ENCODE results near the gene OR52W1.

The OR52W1 gene

DNA sequence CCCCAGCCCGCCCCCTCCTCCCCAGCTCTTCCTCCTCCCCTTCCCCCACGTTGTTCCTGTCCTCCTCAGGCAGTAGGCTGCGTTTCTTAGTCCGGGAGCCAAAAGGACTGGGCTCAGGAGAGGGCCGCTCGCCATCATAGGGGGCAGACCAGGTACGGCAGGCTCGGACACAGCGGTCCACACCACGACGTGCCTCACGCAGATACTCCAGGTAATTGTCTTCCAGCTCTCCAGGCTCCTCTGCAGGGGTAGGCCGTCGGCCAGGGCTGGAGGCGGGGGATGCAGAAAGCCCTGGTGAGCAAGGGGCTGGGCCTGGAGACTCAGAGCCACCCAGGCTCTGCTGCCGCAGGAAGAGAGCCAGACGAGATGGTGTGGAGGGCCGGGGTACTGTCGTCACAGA, 18.7 kb downstream of the OR52W1 start:
- TF ChIP-seq, protein P1, sequence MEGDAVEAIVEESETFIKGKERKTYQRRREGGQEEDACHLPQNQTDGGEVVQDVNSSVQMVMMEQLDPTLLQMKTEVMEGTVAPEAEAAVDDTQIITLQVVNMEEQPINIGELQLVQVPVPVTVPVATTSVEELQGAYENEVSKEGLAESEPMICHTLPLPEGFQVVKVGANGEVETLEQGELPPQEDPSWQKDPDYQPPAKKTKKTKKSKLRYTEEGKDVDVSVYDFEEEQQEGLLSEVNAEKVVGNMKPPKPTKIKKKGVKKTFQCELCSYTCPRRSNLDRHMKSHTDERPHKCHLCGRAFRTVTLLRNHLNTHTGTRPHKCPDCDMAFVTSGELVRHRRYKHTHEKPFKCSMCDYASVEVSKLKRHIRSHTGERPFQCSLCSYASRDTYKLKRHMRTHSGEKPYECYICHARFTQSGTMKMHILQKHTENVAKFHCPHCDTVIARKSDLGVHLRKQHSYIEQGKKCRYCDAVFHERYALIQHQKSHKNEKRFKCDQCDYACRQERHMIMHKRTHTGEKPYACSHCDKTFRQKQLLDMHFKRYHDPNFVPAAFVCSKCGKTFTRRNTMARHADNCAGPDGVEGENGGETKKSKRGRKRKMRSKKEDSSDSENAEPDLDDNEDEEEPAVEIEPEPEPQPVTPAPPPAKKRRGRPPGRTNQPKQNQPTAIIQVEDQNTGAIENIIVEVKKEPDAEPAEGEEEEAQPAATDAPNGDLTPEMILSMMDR (conservative IDR thresholded peaks at IDR 0.05): no peak
- TF ChIP-seq ZFX (IDR thresholded peaks at IDR 0.05): no peak

DNA sequence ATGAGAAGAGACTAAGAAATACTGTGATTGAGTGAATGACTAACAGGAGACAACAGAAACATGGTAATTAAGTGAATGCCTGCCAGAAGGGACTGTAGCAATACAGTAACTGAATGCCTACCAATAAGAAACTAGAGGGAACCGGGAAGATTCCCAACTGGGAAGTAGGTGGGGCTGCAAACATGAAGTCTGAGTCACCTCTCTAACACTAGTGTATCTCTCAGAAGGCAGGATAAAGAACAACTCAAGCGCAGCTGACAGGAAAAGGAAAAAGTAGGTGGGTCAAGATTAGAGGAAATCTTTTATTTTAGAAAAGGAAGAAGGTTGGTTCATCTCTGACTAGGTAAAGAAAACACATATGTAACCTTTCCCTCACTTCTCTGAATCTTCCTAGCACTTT, 20.3 kb downstream of the OR52W1 start:
- no peak overlapping the region for H3K27ac ChIP-seq
- TF ChIP-seq ZFX (IDR thresholded peaks at IDR 0.05): no peak
- TF ChIP-seq, protein P1 (conservative IDR thresholded peaks at IDR 0.05): no peak

More for the DNA sequence above, 18.7 kb downstream of the OR52W1 start:
- no peak overlapping the region for H3K27ac ChIP-seq

DNA sequence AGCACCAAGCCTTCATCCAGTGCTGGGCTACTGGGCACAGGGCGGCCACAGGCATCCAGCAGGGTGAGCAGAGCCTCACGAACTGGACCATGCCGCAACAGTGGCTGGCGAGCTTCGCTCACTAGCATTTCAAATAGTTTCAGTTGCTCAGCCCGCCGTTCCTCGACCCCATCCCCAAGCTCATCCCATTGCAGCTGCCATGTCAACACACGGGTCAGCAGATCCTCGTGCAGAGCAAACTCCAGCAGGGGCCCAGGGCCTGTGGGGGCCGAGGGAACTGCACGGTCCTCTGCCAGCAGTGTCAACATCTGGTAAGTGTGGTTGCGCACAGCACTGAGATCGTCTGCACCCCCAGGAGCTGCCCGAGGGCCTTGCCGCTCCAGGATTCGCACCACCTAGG, 24.8 kb downstream of the OR52W1 start:
- no peak overlapping the region for H3K27ac ChIP-seq

DNA sequence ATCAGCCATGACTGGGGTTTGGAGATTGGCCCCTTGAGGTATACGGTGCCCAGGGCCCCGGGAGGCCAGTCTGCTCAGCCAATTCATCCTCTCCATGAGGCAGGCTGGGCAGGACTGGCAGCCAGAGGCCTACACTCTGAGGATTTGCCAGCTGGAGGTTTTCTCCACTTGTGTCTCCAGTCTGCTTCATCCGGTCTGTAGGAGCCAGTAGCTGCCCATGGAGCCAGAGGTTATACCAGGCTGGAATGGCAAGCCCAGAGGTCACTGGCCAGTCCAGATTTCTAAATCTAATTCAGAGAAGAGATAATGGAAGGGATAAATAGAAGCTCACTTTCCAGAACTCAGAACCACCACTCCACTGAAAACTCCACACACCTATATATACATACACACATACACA, 25.4 kb downstream of the OR52W1 start:
- TF ChIP-seq, protein P1 (conservative IDR thresholded peaks at IDR 0.05): no peak
- TF ChIP-seq ZFX (IDR thresholded peaks at IDR 0.05): no peak
- H3K27ac ChIP-seq: no peak overlapping the region

More for the DNA sequence above, 24.8 kb downstream of the OR52W1 start:
- TF ChIP-seq, protein P1 (conservative IDR thresholded peaks at IDR 0.05): no peak
- no peak for TF ChIP-seq ZFX (IDR thresholded peaks at IDR 0.05)

DNA sequence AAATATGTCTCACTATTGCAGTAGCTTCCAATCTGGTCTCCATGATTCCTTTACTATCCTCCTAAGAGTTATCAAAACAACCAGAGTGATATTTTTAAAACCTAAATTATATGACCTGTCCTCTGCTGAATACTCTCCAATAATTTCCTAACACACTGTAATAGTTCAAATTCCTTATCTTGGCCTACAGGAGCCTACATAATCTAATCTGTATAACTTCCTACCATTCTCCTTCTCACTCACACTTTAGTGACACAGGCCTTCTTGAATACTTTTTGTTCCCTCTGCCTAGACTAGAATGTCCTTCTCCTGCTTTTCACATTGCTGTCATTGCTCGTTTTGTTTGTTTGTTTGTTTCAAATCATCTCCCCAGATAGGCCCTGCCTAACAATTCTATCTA, 26.0 kb downstream of the OR52W1 start:
- TF ChIP-seq, protein P1 (conservative IDR thresholded peaks at IDR 0.05): no peak
- no peak for TF ChIP-seq ZFX (IDR thresholded peaks at IDR 0.05)
- H3K27ac ChIP-seq: no peak overlapping the region

DNA sequence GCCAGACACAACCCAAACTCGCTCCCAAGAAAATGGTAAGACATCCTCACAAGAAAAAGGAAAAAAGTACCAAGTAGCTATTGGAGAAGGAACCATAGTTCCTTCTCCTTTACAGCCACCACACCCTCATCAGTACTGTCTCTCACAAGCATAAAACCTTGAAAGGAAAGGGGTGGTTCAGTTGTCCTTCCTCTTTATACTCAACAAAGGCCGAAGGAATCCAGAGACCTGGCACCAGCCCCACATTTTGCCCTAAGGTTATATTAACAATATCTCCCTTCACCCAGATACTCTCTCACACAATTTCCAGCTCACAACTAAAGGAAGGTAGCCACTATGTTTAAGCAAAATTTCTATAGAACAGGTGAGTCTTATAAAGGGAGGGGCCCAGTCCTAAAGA, 26.9 kb downstream of the OR52W1 start:
- TF ChIP-seq, protein P1 (conservative IDR thresholded peaks at IDR 0.05): no peak
- TF ChIP-seq ZFX (IDR thresholded peaks at IDR 0.05): no peak

DNA sequence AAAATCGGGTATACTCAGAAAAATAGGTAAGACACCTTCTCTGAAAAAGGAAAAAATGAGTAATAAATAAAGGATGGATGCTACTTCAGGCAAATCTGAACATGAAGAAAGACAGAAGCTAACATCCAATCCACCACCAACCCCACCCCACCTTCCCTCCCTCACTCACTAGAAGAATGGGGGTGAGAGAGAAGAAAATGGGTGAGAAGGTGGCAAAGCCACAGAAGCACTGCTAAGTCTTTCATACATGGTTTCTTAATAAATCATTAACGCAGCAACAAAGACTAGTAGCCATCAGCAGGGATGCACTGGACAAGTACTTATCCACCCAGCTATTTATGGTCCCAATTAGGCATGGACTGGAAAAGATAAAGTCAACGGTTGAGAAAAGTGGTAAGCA, 29.5 kb downstream of the OR52W1 start:
- no peak for TF ChIP-seq ZFX (IDR thresholded peaks at IDR 0.05)
- TF ChIP-seq, protein P1 (conservative IDR thresholded peaks at IDR 0.05): no peak
- no peak overlapping the region for H3K27ac ChIP-seq

More for the DNA sequence above, 26.9 kb downstream of the OR52W1 start:
- no peak overlapping the region for H3K27ac ChIP-seq
